Heart left ventricle (tissue), 13 donors: ENCODE measurements around the gene ZNF747.

Experiments
- CTCF ChIP-seq, 12 donors: fragments of 200-600 bp; sonication (generic) in 4 of 12; IDR thresholded peaks; one replicate each; pipeline versions ENCODE4 v1.5.0 to v1.8.0; 2018 to 2022; ENCODE audit warnings: antibody characterized with exemption in 12 of 12, mild to moderate bottlenecking in 5 of 12
- POLR2A ChIP-seq, 2 donors: fragments of 450-650 bp; IDR thresholded peaks; one replicate each; pipeline ENCODE4 v1.6.1; 2017; ENCODE audit warnings: antibody characterized with exemption in 2 of 2, mild to moderate bottlenecking in 2 of 2, moderate library complexity in 2 of 2
- donor health status: ischemic (EF 13 %, LVEDD 7.1; RV severe dilation, severe dysfunction).
- donor health status: DM: no; HTN: yes; CAD: no.
- donor health status: DM: no; HTN: no; CAD: no.
- donor health status: ischemic (EF 25% LVEDD 6.9; RV normal size, moderate dysfunction).
- donor health status: ischemic (EF 25% LVEDD 5.7; RV mildly dilated, moderate dysfunction).
- donor health status: ischemic (EF 35%, LVEDD 5.7; RV mildly dilated, moderate dysfunction).
- donor health status: nonischemic (EF 11% LVEDD 7.7; RV severe dilation, severe dysfunction).
- donor health status: DM: yes; HTN: yes; CAD: no.
- donor health status: PGD.
- donor health status: ischemic (EF 29% LVEDD 5.4; RV normal size, mild dysfunction).
- donor health status: nonischemic (EF 23%, LVEDD 6.1; RV moderate dilation, normal function).

DNA sequence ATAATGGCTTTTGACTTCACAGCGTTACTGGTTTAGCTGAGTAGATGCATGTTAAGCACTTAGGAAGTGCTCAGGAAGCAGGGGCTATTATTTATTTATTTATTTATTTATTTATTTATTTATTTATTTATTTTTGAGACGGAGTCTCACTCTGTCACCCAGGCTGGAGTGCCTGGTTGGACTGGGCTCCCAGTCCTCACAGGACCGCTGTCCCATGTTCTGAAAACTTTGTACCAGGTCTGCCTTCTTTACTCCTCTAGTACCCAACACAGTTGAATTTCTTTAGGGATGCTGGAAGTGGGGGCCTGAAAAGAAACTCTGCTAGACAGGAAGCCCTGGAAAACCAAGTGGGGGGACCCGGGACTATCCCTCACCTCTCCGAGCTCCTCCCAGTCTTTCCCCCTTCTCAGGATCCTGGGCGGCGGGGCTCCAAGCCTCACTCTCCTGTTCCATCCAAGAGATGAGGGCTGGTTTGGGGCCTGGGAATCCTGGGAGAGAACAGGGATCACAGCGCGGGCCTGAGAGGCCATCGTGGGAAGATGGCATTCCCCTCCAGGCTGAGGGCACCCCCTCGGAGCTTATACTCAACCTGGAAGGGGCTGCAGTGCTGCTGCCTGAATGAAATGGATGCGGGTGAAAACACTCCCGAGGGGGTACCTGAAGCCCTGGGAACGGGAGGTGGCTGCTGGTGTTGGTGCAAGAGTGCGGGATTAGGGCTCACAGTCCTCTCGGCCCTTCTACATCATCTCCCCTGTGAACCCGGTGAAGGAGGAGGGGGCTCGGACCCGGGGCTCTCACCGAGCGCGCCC is 36.2 kb upstream of the ZNF747 start:
- TF ChIP-seq POLR2A (IDR thresholded peaks at IDR 0.05), result no peak
- TF ChIP-seq CTCF (IDR thresholded peaks at IDR 0.05), result no peak
